Activated CD4-positive, alpha-beta T cell treated with anti-CD3 and anti-CD28 coated beads, Interleukin-10, Interleukin-2, amounts not matched to agents 100 ng/mL and 50 ng/mL, durations not matched to agents 16 hours and 8 hours (primary cell): ENCODE results near the gene MIF4GD.
"Not testable (repeated sequence)": the region's sequence is repeated elsewhere in the genome, so short reads cannot be mapped to it uniquely, and the experiment has no call there.

ENCODE experiments used
- DNase-seq: peaks from one replicate; pipeline ENCODE4 v3.0.0-alpha.2; 2020

MIF4GD gene

DNA sequence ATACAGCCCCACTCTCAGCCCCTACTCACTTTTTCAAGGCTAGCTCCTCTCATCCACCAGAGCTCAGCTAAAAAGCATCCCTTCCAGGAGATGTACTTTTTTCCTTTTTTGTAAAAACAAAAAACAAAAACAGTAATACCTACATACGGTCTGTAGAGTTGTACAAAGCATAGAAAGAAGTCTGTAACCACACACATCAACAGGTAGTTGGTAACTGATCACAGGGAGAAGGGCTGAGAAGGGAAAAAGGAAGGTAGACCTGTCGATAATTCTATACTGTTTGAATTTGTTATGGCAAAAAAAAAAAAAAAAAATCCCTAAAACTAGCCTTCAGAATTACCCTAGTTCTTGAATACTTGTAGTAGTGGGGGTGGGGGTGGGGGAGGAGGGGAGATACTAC lies 17.3 kb upstream of the MIF4GD start:
- no peak for DNase-seq

DNA sequence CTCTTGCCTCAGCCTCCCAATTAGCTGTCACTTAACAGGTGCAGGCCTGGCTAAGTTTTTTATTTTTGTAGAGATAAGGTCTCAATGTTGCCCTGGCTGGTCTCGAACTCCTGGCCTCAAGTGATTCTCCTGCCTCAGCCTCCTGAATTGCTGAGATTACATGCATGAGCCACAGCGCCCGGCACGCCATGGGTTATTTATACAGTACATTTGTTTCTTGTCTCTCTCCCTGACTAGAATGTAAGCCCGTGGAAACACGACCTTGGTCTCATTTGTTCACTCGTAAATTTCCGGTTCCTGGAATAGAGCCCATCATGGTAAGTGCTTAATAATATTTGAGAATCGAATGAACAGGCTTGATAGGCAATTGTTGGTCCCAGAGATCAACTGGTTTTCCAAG lies 16.2 kb upstream of the MIF4GD start:
- DNase-seq: no peak

DNA sequence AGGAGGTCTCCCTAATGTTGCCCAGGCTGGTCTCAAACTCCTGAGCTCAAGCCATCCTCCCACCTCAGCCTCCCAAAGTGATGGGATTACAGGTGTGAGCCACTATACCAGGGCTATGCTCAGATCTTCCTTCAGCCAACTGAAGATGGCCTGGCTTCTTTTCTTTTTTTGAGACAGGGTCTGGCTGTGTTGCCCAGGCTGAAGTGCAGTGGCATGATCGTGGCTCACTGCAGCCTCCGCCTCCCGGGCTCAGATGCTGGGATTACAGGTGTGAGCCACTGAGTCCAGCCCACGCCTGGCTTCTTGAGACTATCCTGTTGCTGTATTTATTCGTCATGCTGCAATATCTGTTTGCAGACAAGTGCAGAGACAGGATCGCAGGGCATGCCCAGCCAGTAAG lies 14.1 kb upstream of the MIF4GD start:
- no peak for DNase-seq

DNA sequence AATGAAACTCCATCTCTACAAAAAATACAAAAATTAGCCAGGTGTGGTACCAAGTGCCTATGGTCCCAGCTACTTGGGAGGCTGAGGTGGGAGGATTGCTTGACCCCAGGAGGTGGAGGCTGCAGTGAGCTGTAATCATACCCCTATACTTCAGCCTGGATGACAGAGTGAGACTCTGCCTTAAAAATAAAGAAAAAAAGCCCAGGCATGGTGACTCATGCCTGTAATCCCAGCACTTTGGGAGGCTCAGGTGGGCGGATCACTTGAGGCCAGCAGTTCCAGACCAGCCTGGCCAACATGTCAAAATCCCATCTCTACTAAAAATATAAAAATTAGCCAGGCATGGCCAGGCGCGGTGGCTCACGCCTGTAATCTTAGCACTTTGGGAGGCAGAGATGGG lies 9.2 kb upstream of the MIF4GD start:
- not testable (repeated sequence) for DNase-seq

DNA sequence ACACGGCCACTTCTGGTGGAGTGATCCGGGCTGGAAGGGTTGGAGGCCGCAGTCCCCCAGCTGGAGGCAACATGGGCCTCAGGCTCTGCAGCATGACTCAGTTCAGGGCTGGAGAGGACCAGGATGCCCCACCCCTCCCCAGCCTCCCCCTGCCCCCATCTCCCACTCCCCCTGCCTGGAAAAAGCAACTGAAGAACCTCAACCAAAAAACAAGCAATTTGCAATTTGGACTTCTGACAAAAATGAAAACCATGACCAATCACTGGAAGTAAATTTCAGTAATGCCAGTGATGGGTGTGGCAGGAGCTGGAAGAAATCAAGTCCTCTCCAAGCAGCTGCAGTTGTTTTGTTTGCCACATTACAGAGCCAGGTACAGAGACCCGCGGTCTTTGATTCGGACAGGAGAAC lies 6.6 kb upstream of the MIF4GD start:
- no peak for DNase-seq

DNA sequence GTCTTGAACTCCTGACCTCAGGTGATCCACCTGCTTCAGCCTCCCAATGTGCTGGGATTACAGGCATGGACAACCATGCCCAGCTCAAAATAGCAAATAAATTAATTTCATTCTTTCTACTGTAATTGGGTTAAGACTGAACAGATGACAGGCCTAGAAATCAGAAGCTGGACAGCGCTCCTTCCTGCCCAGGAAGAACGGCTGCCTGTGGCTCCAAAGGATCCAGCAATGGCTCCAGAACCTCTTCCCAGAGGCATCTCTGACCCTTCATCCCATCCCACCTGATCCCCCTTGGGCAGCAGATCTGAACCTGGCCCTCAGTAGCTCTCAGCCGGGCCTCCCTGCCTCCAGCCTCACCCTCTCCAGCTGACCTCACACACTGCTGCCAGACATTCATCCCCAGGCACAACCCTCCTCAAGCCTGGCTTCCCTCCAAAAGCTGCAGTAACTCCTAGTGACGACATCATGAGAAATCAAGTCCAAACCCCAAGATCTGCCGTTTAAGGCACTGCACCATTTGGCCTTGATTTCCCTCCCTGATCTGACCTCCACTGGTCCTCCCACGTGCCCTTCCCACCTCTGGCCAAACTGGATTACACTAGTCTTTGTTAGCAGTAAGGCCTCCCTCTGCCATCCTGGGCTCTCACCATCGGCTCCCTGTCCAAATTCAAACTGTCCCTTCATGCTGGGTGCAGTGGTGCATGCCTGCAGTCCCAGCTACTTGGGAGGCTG lies 3.1 kb upstream of the MIF4GD start:
- DNase-seq: no peak

DNA sequence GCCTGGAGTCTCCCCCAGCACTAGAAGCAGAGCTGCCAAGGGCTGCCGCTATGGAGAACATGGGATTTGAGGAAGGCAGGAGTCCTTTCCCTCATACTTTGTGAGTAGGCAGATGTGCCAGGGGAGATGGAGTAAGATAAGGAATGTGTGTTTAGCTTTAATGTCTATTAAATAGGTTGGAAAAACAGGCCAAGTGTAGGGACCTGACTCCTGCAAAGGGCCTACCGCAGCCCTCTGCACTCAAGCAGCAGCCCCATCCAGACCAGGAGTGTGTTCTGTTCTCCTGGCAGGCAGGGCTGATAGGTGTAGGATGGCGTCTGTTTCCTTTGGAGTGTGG lies 1.8 kb upstream of the MIF4GD start:
- no peak for DNase-seq

DNA sequence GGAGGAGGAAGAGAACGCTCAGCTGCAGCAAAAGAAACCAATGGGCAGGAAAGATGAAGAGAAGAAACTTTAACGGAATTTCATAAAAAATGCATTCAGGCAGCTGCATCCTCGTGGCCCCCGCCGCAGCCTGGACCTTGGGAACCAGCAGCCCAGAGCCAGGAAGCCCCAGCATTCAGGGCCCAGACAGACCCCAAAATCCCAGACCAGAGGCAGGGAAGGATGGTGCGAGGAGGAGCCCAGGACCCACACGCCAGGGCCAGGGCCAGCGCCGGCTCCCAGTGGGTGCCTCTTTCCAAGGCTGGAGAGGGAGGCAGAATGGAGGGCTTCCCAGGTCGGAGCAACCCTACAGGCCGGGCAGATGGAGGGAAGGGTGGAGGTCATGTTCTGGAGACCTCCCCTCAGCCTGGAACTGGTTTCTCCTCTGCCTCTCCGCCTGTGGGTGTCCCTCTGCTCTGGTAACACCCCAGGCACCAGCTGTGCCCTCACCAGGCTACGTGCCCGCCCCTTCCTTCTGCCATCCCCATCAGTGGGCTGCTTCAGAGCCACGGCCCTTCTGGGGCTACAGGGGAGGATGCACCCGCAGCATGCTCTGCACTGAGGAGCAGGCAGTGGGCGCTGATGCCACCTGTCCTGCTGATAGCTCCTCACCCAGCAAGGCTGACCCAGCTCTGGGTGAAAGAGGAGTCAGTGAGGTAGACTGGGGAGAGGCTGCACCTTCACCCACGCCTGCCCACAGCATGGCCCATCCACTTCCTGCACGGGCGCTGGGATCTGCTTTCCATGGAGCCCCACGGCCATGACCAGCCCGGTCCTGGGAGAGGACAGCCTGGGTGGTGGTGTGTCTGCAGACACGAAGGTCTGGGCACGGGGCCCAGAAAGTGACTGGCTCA lies 1.2 kb upstream of the MIF4GD start:
- peak; percentile 49 for DNase-seq

DNA sequence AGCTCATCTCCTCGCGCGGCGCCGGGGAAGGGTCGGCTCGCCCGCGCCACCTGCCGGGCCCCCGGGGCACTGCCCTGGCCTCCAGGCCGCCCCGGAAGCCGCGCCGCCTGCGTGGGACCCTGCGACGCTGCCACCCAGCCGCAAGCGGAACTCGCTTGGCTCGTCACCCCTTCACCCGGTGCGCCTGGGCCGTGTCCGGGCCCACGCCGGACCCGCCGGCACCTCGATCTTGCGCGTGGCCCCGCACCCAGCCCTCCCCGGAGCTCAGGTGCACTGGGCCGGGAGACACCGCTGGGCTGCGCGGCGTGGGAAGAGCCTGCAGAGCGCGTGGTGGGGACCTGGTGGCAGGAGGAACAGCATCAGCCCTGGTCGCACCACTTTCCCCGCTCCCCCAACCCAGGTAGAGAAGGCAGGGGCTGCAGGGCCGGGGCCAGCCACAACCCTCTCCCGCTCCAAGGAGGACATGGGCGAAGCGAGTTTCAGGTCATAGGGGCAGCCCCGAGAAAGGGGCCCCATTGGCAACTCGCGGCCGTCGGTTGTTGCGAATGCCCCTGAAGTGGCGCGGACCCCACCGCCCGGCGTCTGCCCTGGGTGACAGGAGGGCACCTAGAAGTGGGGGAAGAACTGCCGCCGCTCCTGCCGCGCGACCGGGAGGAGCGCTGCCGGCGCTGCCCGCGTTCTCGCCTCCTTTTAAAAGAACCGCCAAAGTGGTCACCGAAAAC lies 363 bp upstream of the MIF4GD start:
- peak; percentile 92 for DNase-seq

DNA sequence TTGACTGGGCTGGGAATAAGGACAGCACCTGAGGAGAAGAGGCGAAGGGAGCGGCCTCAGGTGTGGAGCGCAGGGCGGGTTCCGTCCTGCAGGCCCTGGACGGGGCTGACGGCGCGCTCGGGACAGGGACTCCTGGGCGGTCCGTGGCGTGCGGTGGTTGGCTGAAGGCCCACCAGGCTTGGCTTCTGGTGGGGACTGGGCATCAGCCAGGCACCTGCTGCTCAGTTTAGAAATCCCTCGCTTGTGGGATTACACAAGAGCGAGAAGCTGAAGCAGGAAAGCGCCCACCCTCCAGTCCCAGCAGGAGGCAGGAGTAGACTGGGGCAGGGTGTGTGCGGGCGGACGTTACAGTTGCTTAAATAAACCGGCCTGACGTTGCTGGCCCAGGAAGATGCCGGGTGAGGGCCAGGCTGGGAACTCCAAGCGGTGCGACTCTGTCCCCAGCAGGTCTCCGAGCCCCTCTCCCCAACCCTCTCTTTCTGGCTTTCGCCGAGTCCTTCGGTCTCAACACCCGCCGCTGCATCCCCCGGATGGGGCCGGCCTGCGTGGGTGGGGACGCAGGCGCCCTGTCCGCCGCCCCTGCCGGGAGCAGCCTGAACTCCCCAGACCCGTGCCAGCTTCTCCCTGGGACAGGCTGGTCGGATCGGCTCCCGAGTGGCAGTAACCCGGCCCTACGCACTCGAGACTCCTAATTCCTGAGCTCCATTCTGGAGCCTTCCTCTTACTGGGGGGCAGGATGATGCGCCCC lies 639 bp downstream of the MIF4GD start:
- peak; percentile 70 for DNase-seq

DNA sequence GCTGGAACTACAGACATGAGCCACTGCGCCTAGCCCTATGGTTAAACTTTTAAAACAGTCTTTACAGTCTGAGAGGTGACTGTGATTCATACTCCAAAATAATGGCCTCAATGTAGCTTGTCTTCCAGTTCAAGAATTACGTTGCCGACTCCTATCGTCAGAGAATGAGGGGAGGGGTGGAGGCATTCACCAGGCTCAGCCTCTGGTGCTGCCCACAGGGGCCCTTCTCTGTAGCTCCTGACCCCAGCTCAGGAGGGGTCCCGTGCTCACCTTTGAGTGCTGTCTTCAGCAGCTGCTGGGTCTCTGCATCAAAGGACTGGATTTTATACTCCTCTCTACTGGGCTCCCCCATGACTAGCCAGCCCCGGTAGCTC lies 1.2 kb downstream of the MIF4GD start:
- no peak for DNase-seq

DNA sequence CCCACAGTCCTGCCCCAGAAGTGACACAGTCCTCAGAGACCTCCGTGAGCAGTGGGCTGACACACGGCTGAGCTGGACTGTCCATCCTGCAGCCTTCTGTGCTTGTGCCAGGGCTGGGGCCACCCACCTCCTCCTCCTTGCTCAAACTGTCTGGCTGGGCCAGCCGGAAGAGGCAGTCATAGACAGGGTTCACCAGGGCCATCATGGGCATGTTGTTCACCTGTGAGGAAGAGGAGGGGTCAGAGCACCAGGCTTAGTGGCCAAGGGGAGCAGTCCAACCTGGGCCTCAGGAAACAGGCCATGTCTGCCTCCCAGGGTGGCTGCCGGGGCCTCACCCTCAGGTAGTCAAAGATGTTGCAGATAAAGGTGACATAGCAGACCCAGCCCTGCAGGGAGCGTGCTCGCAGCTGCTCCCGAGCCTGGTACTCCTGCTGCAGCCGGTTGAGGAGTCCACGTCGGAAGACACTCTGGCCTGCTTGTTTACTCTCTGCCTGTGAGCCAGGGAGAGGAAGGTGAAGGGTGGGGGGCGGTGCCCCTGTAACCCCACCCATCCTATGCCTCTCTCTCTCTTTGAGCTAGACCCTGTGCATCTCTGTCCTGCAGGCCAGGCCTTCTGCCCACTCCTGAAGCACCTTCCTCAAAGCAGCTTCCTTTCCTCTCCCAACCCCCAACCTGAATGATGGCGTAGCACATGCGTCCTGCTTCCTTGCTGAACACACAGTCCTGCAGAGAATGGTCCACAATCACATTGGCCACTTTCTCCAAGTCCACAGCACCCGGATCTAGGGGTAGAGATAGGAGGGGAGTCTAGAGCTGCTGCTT lies 3.4 kb downstream of the MIF4GD start:
- no peak for DNase-seq

DNA sequence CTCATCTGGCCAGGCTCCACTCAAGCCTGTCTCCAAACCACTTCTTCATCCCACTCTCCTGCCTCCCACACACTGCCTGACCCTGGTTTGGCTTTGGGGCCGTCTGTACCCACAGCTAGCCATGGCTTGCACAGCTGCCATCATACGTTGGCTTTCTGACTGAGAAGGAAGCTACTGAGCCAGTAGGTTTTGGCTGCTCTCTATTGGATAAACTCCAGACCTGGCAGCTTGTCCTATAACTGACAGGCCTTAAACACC lies 3.9 kb downstream of the MIF4GD start:
- DNase-seq: no peak

DNA sequence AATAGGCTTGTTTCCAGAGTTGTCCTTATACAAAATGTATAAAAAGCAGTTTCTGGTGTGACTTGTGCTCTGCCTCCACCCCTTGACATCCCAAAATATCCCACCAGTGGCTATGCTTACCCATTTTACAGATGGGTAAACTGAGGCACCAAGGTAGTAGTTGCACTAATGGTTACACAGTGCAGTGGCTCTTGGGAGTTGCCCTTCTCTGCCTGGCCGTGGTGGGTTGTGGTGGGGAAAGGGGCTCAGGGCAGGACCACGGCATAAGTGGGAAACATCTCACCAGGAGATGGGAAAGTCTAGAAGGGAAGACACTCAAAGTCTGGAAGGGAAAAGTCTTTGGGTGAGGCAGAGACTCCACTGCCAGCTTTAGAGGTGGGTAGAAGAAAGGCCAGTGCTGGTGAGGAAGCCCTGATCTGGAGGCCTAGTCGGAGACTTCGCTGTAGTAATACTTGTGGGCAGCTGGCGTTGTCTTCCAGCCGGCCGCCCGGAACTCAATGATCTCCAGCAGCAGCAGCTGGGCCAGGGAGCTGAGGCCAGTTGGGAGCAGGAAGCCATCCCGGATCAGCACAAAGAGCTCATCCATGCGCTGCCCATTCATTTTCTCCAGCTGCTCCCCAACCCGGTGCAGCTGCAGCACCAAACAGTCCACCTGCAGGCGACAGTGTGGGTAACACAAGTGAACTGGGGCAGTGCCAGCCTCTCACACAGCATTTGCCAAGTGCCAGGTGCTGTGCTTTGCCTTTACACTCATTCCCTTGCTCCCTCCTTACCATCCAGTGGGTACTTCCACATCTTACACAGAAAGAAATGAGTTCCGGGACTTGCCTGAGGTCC lies 4.5 kb downstream of the MIF4GD start:
- DNase-seq: no peak

DNA sequence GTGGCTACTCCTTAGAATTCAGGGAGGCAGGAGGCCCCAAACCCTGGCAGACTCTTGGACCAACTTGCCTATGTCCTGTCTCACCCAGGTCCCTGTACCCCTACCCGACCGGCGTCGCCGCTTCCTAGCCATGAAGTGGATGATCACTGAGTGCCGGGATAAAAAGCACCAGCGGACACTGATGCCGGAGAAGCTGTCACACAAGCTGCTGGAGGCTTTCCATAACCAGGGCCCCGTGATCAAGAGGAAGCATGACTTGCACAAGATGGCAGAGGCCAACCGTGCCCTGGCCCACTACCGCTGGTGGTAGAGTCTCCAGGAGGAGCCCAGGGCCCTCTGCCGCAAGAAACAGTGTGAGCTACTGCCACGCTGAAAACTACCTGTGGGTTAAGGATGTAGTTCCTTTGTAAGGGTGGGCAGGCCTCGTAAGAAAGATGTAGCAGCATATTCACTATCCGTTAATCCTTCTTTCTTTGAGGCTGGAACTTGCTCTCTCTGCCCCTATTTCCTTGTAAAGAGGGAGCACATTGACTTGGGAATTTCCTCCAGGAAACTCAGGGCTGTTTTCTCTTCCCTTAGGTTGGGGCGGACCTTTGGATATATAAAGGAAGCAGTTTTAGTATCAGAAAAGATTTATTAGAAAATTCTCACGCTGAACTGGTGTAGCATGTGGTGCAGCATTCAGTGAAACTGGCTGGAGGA lies 5.3 kb downstream of the MIF4GD start:
- DNase-seq: no peak

DNA sequence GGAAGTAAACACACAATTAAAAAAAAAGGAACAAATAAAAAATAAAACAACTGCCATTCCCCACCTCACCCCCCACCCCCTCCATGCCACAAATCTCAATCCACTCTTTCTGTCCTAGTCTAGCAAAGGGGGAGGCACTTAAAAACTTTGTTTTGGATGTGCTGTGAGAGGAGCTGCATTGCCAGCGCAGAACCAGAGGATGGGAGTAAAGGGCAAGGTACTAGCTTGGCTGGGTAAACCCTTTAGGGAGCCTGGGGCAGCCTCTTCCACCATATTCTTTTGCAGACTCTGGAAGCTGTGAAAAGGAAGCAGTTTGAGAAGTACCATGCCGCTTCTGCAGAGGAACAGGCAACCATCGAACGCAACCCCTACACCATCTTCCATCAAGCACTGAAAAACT lies 8.0 kb downstream of the MIF4GD start:
- DNase-seq: no peak

DNA sequence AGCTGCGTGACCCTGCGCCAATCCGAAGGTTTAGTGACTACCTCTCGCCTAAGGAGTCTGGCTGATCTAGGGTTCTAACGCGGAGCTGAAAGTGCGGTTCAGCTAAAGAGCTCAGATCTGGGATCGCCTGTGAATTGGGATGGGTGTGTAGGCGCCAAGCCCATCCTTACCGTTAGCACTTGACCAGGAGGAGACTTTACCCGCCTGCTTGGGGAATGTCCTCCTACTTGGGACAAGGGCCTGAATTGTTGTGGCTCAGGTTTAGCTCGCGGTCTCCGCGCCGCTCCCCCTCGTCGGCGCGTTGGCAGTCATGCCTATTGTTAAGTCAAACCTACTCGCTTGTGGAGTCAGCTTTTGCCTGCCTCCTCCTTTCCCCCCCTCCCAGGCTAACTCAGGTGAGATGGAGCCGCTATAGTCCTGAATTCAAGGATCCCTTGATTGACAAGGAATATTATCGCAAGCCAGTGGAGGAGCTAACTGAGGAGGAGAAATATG lies 8.9 kb downstream of the MIF4GD start:
- no peak for DNase-seq

DNA sequence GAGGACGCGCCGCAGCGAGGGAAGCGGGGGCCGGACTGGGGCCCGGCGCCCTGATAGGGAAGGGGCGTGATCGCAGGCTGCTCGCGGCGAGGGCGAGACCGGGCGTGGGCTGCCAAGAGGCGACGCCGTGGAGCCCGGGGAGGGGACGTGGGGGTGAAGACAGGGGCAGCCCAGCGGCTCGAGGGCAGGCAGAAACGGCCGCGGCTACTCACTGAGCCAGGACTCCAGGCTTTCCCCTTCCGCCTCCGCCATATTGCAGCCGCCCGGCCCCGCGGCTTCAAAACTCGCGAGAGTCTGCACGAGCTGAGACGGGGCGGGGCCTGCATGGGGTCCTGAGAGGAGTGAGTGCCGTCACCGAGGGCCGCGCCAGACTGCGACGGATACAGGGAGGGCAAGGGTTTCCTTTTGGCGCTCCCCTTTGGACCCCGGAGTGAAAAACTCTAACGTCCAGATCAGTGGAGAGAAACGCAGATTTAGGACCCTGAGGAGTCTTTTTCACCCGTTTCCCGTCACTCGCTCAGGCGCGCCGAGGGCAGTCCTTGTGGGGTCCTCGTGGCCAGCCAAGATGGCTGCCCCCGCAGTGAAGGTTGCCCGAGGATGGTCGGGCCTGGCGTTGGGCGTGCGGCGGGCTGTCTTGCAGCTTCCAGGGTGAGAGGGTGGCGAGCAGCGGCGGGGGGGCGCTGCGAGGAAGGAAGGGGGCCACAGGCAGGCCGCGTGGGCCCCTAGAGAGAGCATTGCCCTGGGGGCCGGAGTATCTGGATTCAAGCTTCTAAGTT lies 9.5 kb downstream of the MIF4GD start, which contains the start of the genes GGA3 and MRPS7:
Gene GGA3 (minus strand): TSS at position 271 of the 776 bp plus-strand sequence. CDS start 19 bp downstream, at position 252.
Gene MRPS7 (plus strand): TSS at position 544 of the 776 bp plus-strand sequence. CDS start 22 bp downstream, at position 566.
- peak; percentile 97 for DNase-seq

DNA sequence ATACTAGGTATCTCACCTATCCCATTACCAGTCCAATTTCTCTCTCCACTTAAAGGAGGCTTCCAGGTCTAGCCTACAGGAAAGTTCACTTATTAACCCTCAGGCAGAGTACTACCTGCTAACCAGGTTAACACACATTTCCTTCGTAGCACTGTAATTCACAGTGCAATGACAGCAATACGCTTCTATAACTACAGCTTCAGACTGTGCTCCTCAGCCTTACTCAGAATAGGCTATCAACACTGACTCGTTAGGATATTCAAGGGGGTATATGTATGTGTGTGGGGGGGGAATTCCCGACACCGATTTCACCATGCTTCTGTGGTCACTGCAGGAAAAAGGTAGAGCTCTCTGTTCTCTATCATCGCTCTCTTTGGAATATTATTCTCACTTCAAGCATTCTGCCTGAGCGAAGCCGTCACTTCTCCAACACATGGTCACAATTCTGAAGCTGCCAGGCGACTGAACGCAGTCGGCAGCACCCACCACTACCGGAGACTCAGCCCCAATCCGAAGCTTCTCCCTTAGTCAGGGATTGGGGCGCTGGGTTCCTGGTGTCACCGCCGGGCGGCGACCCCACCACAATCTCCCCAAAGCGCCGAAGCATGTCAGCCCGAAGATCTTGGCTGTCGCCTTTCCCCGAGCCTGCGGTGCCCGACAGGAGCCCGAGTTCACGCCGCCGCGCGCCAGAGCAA lies 10.2 kb downstream of the MIF4GD start:
- DNase-seq: peak; percentile 63
